ENCODE data around the gene STAC2.

DNA sequence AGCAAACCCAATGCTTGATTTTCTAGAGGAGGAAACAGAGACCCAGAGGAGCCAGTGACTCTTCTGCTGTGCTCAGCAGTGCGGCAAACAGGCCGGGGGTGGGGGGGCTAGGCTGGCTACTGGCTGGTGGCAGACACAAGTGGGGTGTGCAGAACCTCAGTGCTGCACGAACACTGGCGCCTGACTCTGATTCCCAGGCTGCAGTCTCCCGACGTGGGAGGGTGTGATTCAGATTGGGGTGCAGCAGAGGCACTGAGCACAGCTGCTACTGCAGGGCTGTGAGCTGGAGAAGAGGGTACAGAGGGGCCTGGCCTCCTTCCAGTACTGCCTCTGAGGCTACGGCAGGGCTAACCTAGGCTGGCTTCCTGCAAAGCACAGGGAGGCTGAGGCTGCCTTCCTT, 17.6 kb downstream of the STAC2 start:
- TF ChIP-seq, protein P1, sequence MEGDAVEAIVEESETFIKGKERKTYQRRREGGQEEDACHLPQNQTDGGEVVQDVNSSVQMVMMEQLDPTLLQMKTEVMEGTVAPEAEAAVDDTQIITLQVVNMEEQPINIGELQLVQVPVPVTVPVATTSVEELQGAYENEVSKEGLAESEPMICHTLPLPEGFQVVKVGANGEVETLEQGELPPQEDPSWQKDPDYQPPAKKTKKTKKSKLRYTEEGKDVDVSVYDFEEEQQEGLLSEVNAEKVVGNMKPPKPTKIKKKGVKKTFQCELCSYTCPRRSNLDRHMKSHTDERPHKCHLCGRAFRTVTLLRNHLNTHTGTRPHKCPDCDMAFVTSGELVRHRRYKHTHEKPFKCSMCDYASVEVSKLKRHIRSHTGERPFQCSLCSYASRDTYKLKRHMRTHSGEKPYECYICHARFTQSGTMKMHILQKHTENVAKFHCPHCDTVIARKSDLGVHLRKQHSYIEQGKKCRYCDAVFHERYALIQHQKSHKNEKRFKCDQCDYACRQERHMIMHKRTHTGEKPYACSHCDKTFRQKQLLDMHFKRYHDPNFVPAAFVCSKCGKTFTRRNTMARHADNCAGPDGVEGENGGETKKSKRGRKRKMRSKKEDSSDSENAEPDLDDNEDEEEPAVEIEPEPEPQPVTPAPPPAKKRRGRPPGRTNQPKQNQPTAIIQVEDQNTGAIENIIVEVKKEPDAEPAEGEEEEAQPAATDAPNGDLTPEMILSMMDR (conservative IDR thresholded peaks at IDR 0.05; ENCODE audit: low read depth, low read length): no peak
- TF ChIP-seq EZH2 (IDR thresholded peaks at IDR 0.05; ENCODE audit: borderline replicate concordance, low read depth, low read length, poor library complexity, severe bottlenecking): no peak
